Brain pericyte (primary cell): Measurements from ENCODE around the gene EXOC3.
"Not testable (repeated sequence)": the region's sequence is repeated elsewhere in the genome, so short reads cannot be mapped to it uniquely, and the experiment has no call there.

Source experiments
- DNase-seq: peaks from one replicate; pipeline ENCODE4 v3.0.0-alpha.2; 2012; ENCODE audit warnings: low read depth, low spot score

Gene EXOC3

DNA sequence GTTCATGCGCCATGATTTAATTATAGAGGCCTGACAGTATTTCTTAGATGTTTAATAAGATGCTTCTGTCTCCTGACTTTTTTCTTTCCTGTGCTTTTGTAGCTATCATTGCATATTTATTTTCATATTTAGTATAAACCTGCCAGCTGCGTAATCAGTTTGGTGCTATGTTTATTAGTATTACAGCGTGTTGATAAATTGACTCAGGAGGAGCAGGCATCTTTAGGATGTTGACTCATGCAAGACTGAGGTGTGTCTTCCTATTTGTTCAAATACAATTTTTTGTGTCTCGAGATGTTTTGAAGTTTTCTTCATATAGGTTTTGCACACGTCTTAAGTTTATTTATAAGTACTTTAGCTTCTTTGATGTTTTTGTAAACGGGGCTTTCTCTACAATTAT is 35.9 kb upstream of the EXOC3 start:
- no peak for DNase-seq

DNA sequence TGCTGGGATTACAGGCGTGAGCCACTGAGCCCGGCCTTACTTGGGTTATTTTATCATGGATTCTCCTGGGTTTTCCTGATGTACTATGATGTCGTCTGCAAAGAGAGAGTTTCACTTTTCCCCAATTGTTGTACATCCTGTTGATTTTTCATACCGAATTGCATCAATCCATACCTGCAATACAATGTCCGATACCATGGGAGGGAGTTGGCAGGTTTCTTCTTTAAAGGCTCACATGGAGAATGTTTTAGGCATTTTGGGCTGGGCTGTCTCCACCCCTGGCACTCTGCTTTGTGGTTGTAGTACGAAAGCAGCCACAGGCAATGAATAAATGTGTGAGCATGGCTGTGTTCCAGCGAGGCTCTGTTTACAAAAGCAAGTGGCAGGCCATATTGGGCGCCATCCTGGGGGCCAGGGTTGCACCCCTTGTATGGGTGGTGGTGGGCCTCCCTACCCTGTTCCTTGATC is 35.1 kb upstream of the EXOC3 start:
- no peak for DNase-seq

DNA sequence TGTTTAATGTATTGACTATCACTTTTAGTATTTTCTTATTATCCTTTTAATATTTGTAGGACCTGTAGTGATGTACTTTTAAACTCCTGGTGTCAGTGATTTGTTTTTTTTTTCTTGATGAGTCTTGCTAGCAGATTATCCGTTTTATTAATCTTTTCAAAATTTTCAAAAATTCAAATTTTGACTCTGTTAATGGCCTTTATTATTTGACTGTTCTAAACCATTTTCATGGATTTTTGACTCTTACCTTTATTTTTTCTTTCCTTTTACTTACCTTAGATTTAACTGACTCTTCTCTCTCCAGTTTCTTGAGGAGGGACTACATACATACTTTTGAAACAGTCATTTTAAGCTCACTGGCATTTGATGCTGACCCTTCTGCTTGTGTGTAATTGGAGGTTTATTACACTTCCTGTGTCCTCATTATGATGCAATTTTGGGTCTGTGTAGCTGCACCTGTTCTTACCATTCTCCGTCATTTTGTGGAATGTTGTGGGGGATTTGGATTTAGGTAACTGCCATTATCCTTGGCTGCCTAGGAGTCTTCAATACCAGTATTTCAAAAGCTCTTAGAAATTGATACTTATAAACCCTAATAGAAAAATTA is 32.0 kb upstream of the EXOC3 start:
- no peak for DNase-seq

DNA sequence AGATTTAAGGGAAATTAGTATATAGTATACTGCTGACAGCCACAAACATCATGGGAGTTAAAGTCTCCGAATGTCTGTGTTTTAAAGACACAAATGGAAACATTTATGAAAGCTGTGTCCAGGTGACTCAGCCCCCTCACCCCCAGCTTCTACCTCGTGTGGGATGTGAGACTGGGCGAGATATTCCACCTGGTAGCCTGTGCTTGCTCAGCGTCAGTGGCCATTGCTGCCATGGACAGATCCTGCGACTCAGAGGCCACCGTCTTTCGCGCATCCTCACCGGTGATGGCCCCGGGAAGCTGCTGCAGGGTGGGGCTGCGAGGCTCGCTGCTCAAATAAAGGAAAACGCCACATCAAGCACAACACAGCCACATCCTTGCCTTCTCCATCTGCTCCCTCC is 31.2 kb upstream of the EXOC3 start:
- no peak for DNase-seq

GRCh38 chr5:414991-415927 is 27.7 kb upstream of the EXOC3 start:
- not testable (repeated sequence) for DNase-seq

DNA sequence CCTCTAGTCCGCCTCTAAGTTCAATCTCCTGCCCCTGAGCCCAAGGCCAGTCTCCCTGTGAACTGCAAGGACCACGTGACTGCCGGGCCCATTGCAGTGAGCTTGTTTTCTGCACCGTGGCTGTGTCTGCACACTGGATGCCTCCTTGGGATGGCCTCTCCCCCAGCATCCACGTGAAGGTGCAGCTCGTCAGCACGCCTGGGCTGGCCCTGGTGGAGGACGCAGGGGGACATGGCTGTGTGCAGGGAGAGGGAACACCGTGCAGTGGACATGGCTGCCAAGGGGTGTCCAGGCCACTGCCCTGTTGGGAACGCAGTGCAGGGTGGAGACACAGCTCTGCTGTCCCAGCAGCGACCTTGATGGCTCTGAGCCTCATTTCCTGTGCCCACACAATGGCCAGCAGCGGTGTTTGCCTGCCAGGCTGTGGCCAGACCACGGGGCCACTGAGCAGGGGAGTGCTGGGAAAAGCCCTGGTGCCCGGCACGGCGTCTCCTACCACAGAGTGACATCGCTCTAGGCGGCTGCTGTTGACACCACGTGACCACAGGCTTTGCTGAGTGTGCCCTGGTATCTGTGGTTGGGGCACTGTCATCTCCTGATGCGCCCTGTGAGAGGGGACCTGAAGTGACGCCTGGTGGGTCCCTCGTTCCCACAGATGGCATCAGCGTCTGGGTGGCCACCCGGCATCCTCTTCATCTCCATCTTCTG is 26.9 kb upstream of the EXOC3 start:
- no peak for DNase-seq

DNA sequence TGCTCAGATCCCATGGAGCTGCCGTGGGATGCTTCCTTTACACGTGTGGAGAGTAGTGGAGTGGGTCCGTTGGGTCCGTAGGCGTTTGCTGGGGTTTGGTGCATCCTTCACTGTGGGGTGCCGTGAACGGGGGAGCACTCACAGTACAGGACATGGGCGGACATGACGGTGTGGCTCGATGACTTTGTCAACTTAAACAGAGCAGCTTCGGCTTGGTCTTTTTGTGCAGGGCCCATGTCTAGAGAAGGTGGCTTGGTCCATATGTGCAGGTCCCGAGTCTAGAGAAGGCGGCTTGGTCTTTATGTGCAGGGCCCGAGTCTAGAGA is 26.4 kb upstream of the EXOC3 start:
- no peak for DNase-seq

DNA sequence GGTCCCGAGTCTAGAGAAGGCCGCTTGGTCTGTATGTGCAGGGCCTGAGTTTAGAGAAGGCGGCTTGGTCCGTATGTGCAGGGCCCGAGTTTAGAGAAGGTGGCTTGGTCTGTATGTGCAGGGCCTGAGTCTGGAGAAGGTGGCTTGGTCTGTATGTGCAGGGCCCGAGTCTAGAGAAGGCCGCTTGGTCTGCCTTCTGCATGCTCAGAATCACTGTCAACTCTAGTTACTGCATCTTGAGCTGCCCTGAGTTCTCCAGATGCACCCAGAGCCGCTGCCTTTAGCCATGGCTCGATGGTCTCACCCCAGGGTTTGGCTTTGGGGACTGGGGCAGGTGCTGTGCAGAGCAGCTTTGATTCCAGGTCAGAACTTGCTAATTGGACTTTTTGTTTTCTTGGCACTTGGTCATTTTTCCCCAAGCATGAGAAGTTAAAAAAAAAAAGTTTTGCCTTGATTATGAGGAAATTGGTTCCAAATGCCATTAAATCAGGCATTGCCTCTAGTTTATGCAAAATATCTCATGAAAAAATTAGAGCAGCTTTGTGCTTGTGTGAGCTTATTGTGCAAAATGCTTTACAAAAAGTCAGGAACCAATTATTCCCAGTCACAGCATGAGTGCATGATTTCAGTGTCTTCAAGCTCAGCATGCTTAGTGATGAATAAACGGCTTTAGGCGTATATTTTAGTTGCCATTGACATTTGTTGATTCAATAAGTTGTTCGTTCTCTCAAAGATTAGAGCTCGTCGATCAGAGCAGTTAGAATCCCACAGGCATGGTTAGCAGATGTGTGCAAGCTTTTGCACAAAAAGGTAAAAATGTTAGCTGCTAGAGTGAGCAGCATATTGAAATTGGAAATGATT is 25.4 kb upstream of the EXOC3 start:
- DNase-seq, result no peak

- DNase-seq, result no peak
Observed at GRCh38 chr5:418162-419121, 24.5 kb upstream of the EXOC3 start.

DNA sequence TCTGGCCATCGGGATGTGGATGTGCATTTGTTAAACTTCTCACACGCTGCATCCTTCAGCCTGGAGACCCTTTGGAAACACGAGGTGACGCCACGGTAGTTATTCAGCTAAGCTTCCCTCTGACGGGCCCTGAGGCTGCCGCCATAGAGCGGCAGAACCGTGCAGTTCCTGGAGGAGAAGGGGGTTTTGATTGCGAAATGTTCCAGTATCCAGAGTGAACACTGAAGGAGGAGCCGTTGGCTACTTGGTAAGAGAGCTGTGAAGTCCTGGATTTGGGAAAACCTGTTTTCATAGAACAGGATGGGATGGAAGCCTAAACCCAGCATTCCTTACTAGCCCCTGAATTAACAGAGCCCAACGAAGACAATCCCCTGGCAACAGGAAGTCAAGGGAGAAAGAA is 23.0 kb upstream of the EXOC3 start:
- no peak for DNase-seq

DNA sequence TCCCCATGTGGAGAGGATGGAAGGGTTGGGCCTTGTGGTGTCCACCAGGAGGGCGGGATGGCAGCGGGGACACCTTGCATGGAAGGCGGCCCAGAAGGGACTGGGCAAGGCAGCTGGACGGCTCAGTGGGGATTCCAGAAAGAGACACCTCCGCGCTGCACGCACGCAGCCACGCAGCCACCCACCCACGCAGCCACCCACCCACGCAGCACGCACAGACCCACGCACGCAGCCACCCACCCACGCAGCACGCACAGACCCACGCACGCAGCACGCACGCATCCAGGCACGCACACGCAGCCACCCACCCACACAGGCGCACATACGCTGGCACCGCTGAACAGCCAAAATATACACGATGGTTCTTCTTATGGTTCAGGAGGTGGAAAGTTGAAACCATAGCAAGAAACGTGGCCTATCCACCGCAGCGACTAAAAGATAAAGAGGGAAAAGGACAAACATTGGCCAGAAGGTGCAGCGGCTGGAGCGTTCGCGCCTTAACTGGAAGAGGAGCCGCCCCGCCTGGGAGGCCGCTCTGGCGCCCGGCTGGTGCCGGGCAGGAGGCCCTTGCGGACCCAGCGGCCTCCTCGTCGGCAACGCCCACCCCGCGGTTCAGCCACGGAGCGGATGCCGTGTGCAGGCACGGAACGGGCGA is 22.2 kb upstream of the EXOC3 start:
- no peak for DNase-seq

- DNase-seq, result no peak
Observed at GRCh38 chr5:421287-421880, 21.6 kb upstream of the EXOC3 start.

DNA sequence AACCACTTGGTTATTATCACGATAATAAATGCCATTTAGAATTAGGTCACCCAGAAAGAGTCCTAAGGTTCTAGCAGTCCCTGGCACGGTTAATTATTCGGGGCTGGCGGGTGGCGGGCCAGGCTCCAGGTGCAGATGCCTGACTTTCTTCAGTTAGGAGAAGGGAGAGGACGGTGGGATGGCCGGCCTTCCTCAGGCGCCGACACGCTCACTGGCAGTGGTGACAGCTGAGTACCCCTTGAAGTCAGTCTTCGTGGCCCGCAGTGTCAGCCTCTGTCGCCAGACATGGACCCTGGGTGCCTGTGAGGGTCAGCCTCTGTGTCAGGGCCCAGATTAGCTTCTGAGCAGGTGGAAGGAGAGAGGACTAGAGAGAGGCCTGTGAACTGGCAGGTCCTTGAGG is 21.1 kb upstream of the EXOC3 start:
- DNase-seq, result no peak

GRCh38 chr5:422323-423232 is 20.4 kb upstream of the EXOC3 start:
- DNase-seq, result no peak

DNA sequence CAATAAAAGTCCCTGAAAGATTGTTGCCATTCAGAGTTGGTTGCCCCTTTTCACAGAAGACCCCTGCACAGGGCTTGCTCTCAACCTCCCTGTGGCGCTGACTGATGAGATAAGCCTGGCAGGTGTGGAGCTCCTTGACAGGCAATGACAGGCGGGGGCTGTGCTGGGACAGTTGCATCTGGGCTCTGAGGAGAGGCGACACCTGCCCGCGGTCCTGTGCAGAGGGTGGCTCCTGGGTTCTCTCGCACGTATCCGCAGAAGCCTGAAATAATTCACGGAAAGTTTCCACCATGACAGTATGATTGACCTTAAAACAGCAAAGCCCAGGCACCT is 19.8 kb upstream of the EXOC3 start:
- no peak for DNase-seq

DNA sequence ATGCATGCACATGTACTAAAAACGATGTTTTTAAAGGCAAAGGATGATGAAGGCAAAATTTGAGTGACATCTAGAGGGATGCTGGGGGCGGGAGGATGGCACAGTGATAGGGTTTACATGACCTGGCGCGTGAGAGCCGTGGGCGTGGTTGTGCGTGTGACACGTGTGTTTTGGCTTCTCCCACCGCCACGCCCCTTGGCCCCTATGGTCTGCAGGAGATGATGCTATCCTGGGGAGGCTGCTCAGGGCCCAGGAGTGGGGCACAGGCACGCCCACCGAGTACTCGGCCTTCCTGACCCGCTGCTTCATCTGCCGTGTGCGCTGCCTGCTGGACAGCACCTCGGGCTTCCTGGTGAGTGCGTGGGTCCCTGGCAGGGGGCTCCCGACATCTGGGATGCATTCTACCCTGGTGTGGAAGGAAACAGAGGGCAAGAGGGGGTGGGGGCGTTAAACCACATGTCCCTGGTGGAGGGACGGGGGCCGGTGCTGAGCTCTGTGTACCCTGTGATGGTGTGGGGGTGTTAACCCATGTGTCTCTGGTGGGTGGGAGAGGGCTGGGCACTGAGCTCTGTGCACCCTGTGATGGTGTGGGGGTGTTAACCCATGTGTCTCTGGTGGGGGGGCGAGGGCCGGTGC is 19.2 kb upstream of the EXOC3 start:
- DNase-seq, result no peak

GRCh38 chr5:424301-425110 is 18.5 kb upstream of the EXOC3 start:
- no peak for DNase-seq
